ENCODE data around the gene ACP1. TPM values are rescaled to one million over a fixed set of nuclear protein-coding genes. Genes with fewer than 3 reads are reported as not detected.

Gene ACP1
- total and polyA plus RNA-seq, 2 experiments from 2014 or later, result 189 to 281 TPM

DNA sequence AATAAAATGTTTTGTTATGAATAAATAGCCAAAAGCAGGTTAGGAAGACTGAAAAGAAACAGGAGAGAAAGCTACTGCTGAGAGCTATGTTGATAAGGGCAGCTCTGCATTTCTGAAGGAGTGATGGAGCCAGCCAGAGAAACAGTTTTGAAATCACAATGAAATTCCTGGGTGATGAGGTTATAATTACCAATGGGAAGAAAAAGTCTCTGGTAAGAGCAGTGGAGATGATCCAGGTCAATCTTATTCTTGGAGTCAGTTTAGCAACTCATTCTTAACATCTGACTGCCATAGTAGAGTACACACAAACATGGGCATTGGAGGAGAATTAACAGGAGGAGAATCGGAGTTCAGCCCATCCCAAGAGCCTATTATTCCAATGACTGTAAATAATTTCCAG, 20.8 kb downstream of the ACP1 start:
- TF ChIP-seq EZH2phosphoT487 (IDR thresholded peaks at IDR 0.05; ENCODE audit: unreplicated experiment) (no peak), STAT1 (IDR thresholded peaks at IDR 0.05; ENCODE audit: unreplicated experiment) (no peak), ZNF114 (CRISPR knock-in tag; IDR thresholded peaks at IDR 0.05) (no peak), ZNF331 (CRISPR knock-in tag; IDR thresholded peaks at IDR 0.05; ENCODE audit: low read depth) (no peak), NANOG (IDR thresholded peaks at IDR 0.05; ENCODE audit: borderline replicate concordance) (no peak), CREB1 (CRISPR knock-in tag; IDR thresholded peaks at IDR 0.05; ENCODE audit: low read depth) (no peak), JUNB (IDR thresholded peaks at IDR 0.05; ENCODE audit: unreplicated experiment) (no peak), EZH2 (IDR thresholded peaks at IDR 0.05; ENCODE audit: low read depth, unreplicated experiment) (no peak), POLR2AphosphoS5 (IDR thresholded peaks at IDR 0.05; ENCODE audit: low read depth) (no peak)
- TF ChIP-seq, protein P1, sequence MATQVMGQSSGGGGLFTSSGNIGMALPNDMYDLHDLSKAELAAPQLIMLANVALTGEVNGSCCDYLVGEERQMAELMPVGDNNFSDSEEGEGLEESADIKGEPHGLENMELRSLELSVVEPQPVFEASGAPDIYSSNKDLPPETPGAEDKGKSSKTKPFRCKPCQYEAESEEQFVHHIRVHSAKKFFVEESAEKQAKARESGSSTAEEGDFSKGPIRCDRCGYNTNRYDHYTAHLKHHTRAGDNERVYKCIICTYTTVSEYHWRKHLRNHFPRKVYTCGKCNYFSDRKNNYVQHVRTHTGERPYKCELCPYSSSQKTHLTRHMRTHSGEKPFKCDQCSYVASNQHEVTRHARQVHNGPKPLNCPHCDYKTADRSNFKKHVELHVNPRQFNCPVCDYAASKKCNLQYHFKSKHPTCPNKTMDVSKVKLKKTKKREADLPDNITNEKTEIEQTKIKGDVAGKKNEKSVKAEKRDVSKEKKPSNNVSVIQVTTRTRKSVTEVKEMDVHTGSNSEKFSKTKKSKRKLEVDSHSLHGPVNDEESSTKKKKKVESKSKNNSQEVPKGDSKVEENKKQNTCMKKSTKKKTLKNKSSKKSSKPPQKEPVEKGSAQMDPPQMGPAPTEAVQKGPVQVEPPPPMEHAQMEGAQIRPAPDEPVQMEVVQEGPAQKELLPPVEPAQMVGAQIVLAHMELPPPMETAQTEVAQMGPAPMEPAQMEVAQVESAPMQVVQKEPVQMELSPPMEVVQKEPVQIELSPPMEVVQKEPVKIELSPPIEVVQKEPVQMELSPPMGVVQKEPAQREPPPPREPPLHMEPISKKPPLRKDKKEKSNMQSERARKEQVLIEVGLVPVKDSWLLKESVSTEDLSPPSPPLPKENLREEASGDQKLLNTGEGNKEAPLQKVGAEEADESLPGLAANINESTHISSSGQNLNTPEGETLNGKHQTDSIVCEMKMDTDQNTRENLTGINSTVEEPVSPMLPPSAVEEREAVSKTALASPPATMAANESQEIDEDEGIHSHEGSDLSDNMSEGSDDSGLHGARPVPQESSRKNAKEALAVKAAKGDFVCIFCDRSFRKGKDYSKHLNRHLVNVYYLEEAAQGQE (IDR thresholded peaks at IDR 0.05; ENCODE audit: unreplicated experiment), result no peak
- TF ChIP-seq, protein P2, sequence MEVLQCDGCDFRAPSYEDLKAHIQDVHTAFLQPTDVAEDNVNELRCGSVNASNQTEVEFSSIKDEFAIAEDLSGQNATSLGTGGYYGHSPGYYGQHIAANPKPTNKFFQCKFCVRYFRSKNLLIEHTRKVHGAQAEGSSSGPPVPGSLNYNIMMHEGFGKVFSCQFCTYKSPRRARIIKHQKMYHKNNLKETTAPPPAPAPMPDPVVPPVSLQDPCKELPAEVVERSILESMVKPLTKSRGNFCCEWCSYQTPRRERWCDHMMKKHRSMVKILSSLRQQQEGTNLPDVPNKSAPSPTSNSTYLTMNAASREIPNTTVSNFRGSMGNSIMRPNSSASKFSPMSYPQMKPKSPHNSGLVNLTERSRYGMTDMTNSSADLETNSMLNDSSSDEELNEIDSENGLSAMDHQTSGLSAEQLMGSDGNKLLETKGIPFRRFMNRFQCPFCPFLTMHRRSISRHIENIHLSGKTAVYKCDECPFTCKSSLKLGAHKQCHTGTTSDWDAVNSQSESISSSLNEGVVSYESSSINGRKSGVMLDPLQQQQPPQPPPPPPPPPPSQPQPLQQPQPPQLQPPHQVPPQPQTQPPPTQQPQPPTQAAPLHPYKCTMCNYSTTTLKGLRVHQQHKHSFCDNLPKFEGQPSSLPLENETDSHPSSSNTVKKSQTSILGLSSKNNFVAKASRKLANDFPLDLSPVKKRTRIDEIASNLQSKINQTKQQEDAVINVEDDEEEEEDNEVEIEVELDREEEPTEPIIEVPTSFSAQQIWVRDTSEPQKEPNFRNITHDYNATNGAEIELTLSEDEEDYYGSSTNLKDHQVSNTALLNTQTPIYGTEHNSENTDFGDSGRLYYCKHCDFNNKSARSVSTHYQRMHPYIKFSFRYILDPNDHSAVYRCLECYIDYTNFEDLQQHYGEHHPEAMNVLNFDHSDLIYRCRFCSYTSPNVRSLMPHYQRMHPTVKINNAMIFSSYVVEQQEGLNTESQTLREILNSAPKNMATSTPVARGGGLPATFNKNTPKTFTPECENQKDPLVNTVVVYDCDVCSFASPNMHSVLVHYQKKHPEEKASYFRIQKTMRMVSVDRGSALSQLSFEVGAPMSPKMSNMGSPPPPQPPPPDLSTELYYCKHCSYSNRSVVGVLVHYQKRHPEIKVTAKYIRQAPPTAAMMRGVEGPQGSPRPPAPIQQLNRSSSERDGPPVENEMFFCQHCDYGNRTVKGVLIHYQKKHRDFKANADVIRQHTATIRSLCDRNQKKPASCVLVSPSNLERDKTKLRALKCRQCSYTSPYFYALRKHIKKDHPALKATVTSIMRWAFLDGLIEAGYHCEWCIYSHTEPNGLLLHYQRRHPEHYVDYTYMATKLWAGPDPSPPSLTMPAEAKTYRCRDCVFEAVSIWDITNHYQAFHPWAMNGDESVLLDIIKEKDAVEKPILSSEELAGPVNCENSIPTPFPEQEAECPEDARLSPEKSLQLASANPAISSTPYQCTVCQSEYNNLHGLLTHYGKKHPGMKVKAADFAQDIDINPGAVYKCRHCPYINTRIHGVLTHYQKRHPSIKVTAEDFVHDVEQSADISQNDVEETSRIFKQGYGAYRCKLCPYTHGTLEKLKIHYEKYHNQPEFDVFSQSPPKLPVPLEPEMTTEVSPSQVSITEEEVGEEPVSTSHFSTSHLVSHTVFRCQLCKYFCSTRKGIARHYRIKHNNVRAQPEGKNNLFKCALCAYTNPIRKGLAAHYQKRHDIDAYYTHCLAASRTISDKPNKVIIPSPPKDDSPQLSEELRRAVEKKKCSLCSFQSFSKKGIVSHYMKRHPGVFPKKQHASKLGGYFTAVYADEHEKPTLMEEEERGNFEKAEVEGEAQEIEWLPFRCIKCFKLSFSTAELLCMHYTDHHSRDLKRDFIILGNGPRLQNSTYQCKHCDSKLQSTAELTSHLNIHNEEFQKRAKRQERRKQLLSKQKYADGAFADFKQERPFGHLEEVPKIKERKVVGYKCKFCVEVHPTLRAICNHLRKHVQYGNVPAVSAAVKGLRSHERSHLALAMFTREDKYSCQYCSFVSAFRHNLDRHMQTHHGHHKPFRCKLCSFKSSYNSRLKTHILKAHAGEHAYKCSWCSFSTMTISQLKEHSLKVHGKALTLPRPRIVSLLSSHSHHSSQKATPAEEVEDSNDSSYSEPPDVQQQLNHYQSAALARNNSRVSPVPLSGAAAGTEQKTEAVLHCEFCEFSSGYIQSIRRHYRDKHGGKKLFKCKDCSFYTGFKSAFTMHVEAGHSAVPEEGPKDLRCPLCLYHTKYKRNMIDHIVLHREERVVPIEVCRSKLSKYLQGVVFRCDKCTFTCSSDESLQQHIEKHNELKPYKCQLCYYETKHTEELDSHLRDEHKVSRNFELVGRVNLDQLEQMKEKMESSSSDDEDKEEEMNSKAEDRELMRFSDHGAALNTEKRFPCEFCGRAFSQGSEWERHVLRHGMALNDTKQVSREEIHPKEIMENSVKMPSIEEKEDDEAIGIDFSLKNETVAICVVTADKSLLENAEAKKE (CRISPR knock-in tag; IDR thresholded peaks at IDR 0.05), result no peak
- TF ChIP-seq, protein P3, sequence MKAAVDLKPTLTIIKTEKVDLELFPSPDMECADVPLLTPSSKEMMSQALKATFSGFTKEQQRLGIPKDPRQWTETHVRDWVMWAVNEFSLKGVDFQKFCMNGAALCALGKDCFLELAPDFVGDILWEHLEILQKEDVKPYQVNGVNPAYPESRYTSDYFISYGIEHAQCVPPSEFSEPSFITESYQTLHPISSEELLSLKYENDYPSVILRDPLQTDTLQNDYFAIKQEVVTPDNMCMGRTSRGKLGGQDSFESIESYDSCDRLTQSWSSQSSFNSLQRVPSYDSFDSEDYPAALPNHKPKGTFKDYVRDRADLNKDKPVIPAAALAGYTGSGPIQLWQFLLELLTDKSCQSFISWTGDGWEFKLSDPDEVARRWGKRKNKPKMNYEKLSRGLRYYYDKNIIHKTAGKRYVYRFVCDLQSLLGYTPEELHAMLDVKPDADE (IDR thresholded peaks at IDR 0.05), result no peak
- TF ChIP-seq, protein P4, sequence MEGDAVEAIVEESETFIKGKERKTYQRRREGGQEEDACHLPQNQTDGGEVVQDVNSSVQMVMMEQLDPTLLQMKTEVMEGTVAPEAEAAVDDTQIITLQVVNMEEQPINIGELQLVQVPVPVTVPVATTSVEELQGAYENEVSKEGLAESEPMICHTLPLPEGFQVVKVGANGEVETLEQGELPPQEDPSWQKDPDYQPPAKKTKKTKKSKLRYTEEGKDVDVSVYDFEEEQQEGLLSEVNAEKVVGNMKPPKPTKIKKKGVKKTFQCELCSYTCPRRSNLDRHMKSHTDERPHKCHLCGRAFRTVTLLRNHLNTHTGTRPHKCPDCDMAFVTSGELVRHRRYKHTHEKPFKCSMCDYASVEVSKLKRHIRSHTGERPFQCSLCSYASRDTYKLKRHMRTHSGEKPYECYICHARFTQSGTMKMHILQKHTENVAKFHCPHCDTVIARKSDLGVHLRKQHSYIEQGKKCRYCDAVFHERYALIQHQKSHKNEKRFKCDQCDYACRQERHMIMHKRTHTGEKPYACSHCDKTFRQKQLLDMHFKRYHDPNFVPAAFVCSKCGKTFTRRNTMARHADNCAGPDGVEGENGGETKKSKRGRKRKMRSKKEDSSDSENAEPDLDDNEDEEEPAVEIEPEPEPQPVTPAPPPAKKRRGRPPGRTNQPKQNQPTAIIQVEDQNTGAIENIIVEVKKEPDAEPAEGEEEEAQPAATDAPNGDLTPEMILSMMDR (conservative IDR thresholded peaks at IDR 0.05; ENCODE audit: low read depth in 2 of 2), result no peak

More for the DNA sequence above, 20.8 kb downstream of the ACP1 start:
- peak overlapping the region; percentile 84 for H3K4me2 ChIP-seq
- H3K36me3 ChIP-seq (ENCODE audit: insufficient read depth), result 0 out of 2 replicates have a peak, but pooled peaks cover 7% of the 10 kb centered on the region
- H3K27me3 Mint-ChIP-seq (ENCODE audit: insufficient read depth, low read depth, poor library complexity), result peaks cover 35% of the 10 kb centered on the region
- peaks cover 42% of the 10 kb centered on the region for H3K4me1 Mint-ChIP-seq
- H3K9me3 Mint-ChIP-seq, result no peaks in the 10 kb centered on the region; the same call in 2 of the 3 replicates
- peaks cover 15% of the 10 kb centered on the region for H3F3A ChIP-seq (replicated peaks; ENCODE audit: low read depth)
- H3K36me3 Mint-ChIP-seq (ENCODE audit: low read depth), result peaks cover 17% of the 10 kb centered on the region; the same call in 2 of the 3 replicates
- peak; percentile 59 for DNase-seq (ENCODE audit: low spot score)
- H3K27ac Mint-ChIP-seq, result no peak overlapping the region
- H3K4me1 ChIP-seq (ENCODE audit: insufficient read depth), result peaks cover 43% of the 10 kb centered on the region
- H3K4me3 Mint-ChIP-seq, result peak overlapping the region; percentile 23
- 0 out of 2 replicates have a peak overlapping the region, but pooled peaks have one; percentile 4 for H3K27ac ChIP-seq (ENCODE audit: low read depth)
- no peak overlapping the region; the same call in 1 of the 2 replicates for H3K4me3 ChIP-seq
- H3K79me2 ChIP-seq (replicated peaks; ENCODE audit: insufficient read depth), result 0 out of 2 replicates have a peak, but pooled peaks cover under 1% of the 10 kb centered on the region
- ATAC-seq, result peak; percentile 1; the same call in 1 of the 3 replicates
- no peaks in the 10 kb centered on the region for H3K9me2 ChIP-seq (ENCODE audit: insufficient read depth)
- peaks cover 42% of the 10 kb centered on the region for H3K27me3 ChIP-seq (ENCODE audit: insufficient read depth)
- no peak overlapping the region for H2AFZ ChIP-seq
- no peaks in the 10 kb centered on the region; the same call in 1 of the 2 replicates for H4K20me1 ChIP-seq (replicated peaks; ENCODE audit: insufficient read depth)

All from GM23338 (cell line).